GM12878 (cell line): ENCODE measurements around the gene PHACTR1. TPM values are rescaled to one million over a fixed set of nuclear protein-coding genes. Genes with fewer than 3 reads are reported as not detected.
A peak's percentile ranks its signal among the peaks of the same experiment; 100 is the strongest.
"Not testable (repeated sequence)": the region's sequence is repeated elsewhere in the genome, so short reads cannot be mapped to it uniquely, and the experiment has no call there.

Source experiments
- ATAC-seq: fragments of 200-7000 bp; cut with Tn5 transposase; 3 replicates; pipeline ENCODE4 v1.9.1; 2020; ENCODE audit warnings: mild to moderate bottlenecking, moderate library complexity
- BruUV-seq: library from RNA; stranded (reverse); fragments of 400-500 nt; replicated peaks from 2 replicates; lab custom pipeline; 2021; lab: Mats Ljungman, UMichigan
- CTCF ChIA-PET: fragments of 300-600 bp; sonication (Branson Sonifier 250); formaldehyde crosslinking; extraction: SDS; loops from one replicate; lab custom pipeline; 2021; ENCODE audit warnings: inconsistent platforms; lab: Yijun Ruan, JAX
- POLR2A ChIA-PET: fragments of 350-600 bp; formaldehyde crosslinking; extraction: SDS; loops from one replicate; lab custom pipeline; 2021; ENCODE audit warnings: inconsistent platforms; lab: Charles Lee
- RAD21 ChIA-PET: fragments of 300-600 bp; sonication (Branson Sonifier 250); formaldehyde crosslinking; loops from one replicate; lab custom pipeline; 2023; ENCODE audit warnings: antibody characterized with exemption; ENCODE audit not compliant: unreplicated experiment; lab: Charles Lee
- SMC1A ChIA-PET: fragments of 300-600 bp; sonication (Branson Sonifier 250); formaldehyde crosslinking; loops from one replicate; lab custom pipeline; 2023; ENCODE audit not compliant: unreplicated experiment, uncharacterized antibody; lab: Charles Lee
- DNase-seq: peaks from one replicate; pipeline ENCODE4 v3.0.0-alpha.2; 2011; ENCODE audit warnings: low read depth, low spot score
- FAIRE-seq: peaks from 3 replicates; lab custom pipeline; 2011; peaks lifted over from hg19 to GRCh38; lab: Jason Lieb, UNC
- H2AFZ ChIP-seq: 2 replicates; pipeline ENCODE4 v1.6.0; 2011; ENCODE audit warnings: low read depth, low read length, control low read depth; ENCODE audit not compliant: control insufficient read depth
- H3K27ac ChIP-seq: 2 replicates; pipeline ENCODE4 v1.5.1; 2011; ENCODE audit warnings: control low read depth; ENCODE audit not compliant: control insufficient read depth, insufficient read depth
- H3K27me3 ChIP-seq, 2 experiments: replicated peaks in 1 of 2; 2 replicates each; pipeline versions ENCODE4 v1.6.0 to v1.6.1; 2011; ENCODE audit warnings: low read length in 1 of 2; ENCODE audit not compliant: control insufficient read depth in 2 of 2, insufficient read depth in 2 of 2
- H3K36me3 ChIP-seq, 2 experiments: 2 replicates each; pipeline ENCODE4 v1.5.1; 2011; ENCODE audit warnings: low read length in 1 of 2; ENCODE audit not compliant: control insufficient read depth in 2 of 2, insufficient read depth in 2 of 2
- H3K4me1 ChIP-seq: 2 replicates; pipeline ENCODE4 v1.6.1; 2011; ENCODE audit warnings: mild to moderate bottlenecking, low read length, moderate library complexity, mixed read lengths; ENCODE audit not compliant: control insufficient read depth, insufficient read depth
- H3K4me2 ChIP-seq: 2 replicates; pipeline ENCODE4 v1.6.0; 2011; ENCODE audit warnings: control low read depth; ENCODE audit not compliant: control insufficient read depth, insufficient read depth
- H3K4me3 ChIP-seq: fragments of 200-600 bp; sonication (generic); 2 replicates; pipeline ENCODE4 v1.5.1; 2016
- H3K79me2 ChIP-seq: 2 replicates; pipeline ENCODE4 v1.6.0; 2011; ENCODE audit warnings: low read length; ENCODE audit not compliant: control insufficient read depth, insufficient read depth
- H3K9ac ChIP-seq: 2 replicates; pipeline ENCODE4 v1.8.0; 2011; ENCODE audit warnings: low read length, control low read depth, mixed read lengths; ENCODE audit not compliant: control insufficient read depth, insufficient read depth
- H3K9me3 ChIP-seq: replicated peaks from 3 replicates; pipeline ENCODE4 v1.5.1; 2011; ENCODE audit warnings: mild to moderate bottlenecking, low read length; ENCODE audit not compliant: control insufficient read depth, insufficient read depth
- H4K20me1 ChIP-seq: 2 replicates; pipeline ENCODE4 v1.6.0; 2011; ENCODE audit not compliant: control insufficient read depth, insufficient read depth
- BCLAF1 ChIP-seq: fragments of 450-650 bp; IDR thresholded peaks from 2 replicates; pipeline ENCODE4 v1.6.1; 2017; ENCODE audit warnings: antibody characterized with exemption, mild to moderate bottlenecking, moderate library complexity
- POLR2AphosphoS5 ChIP-seq: IDR thresholded peaks from 2 replicates; pipeline ENCODE4 v1.6.1; 2011; ENCODE audit warnings: mild to moderate bottlenecking, low read length, inconsistent platforms
- REST ChIP-seq: IDR thresholded peaks from 2 replicates; pipeline ENCODE4 v1.6.1; 2012; ENCODE audit warnings: mild to moderate bottlenecking, low read depth, low read length
- SIN3A ChIP-seq: IDR thresholded peaks from 2 replicates; pipeline ENCODE4 v1.6.1; 2012; ENCODE audit warnings: low read depth, low read length, improper control_type of control experiment
- WGBS: methylation state at CpG from one replicate; pipeline ENCODE4 v1.1.6; 2016; ENCODE audit warnings: low lambda C conversion rate; ENCODE audit not compliant: insufficient replicate concordance, insufficient coverage; ENCODE audit errors: missing lambda C conversion rate; 5-methylcytosine and 5-hydroxymethylcytosine counted together
- in situ Hi-C: fragments of 300-500 bp; cut with MboI; formaldehyde crosslinking; loops from 9 replicates; pipeline ENCODE4 v1.14.3; 2018; ENCODE audit warnings: mixed read lengths
- intact Hi-C: fragments of 100-400 bp; cut with micrococcal nuclease; formaldehyde crosslinking; loops from one replicate; pipeline ENCODE4 v1.14.2; 2022; ENCODE audit not compliant: unreplicated experiment
- polyA plus RNA-seq, 11 experiments: library from polyadenylated mRNA; depleted of rRNA in 4 of 11; unstranded in 6 of 11; stranded (reverse) in 5 of 11; fragments of >200 nt; fragmentation: Nextera tagmentation in 4 of 11; fragmentation: Illumina TruSeq in 1 of 11; extraction: Ambion mirVana in 4 of 11; extraction: Trizol in 1 of 11; gene quantifications; 1 replicate in 1 of 11; 2 replicates in 10 of 11; pipeline versions ENCODE4 v1.2.1 to v1.2.3, GENCODE V29; 2011 to 2016; ENCODE audit warnings: inconsistent platforms in 2 of 11, missing spikeins in 2 of 11, low read depth in 1 of 11
- total RNA-seq, 4 experiments: library from RNA; depleted of rRNA in 3 of 4; stranded (reverse); fragments of >200 nt in 3 of 4; fragmentation: Illumina TruSeq in 1 of 4; extraction: Trizol in 1 of 4; gene quantifications; 2 replicates each; pipeline versions ENCODE4 v1.2.1 to v1.2.3, GENCODE V29; 2013 to 2021
- TF ChIP-seq, protein P1 (sequence below), 3 experiments: IDR thresholded peaks in 2 of 3; conservative IDR thresholded peaks in 1 of 3; 2 replicates each; pipeline ENCODE4 v1.5.1; 2011; ENCODE audit warnings: low read depth in 3 of 3, low read length in 3 of 3, mild to moderate bottlenecking in 3 of 3, control low read depth in 2 of 3, moderate library complexity in 2 of 3, inconsistent platforms in 1 of 3, mixed read lengths in 1 of 3; ENCODE audit not compliant: control insufficient read depth in 2 of 3, insufficient read depth in 1 of 3; ENCODE audit errors: extremely low read depth in 1 of 3

PHACTR1 gene
- total and polyA plus RNA-seq, 10 of the 15 experiments (the other 5 are each of a cell fraction or from before 2014, with no cell fraction given) = 34.2 to 94.6 (median 62.3) TPM

GRCh38 chr6:13159822-13160221 is 443.3 kb downstream of the PHACTR1 start:
- POLR2A ChIA-PET, DNase-seq, H4K20me1 ChIP-seq, H2AFZ ChIP-seq, H3K79me2 ChIP-seq, RAD21 ChIA-PET, BruUV-seq, H3K9ac ChIP-seq, H3K27ac ChIP-seq, ATAC-seq, intact Hi-C loops, in situ Hi-C loops, H3K27me3 ChIP-seq, H3K9me3 ChIP-seq, H3K4me2 ChIP-seq, FAIRE-seq, H3K4me3 ChIP-seq, H3K36me3 ChIP-seq, H3K4me1 ChIP-seq: not testable (repeated sequence)
- SMC1A ChIA-PET = interaction anchor here (0.6 kb wide), 1 partner anchor 35 kb away, joined by 3 read pairs; no protein-coding TSS in a partner anchor
- 52% methylated on average over 5 of the region's 5 CpGs for WGBS
- CTCF ChIA-PET = interaction anchor here (1.2 kb wide), 1 partner anchor 13 kb away, joined by 4 read pairs; no protein-coding TSS in a partner anchor

DNA sequence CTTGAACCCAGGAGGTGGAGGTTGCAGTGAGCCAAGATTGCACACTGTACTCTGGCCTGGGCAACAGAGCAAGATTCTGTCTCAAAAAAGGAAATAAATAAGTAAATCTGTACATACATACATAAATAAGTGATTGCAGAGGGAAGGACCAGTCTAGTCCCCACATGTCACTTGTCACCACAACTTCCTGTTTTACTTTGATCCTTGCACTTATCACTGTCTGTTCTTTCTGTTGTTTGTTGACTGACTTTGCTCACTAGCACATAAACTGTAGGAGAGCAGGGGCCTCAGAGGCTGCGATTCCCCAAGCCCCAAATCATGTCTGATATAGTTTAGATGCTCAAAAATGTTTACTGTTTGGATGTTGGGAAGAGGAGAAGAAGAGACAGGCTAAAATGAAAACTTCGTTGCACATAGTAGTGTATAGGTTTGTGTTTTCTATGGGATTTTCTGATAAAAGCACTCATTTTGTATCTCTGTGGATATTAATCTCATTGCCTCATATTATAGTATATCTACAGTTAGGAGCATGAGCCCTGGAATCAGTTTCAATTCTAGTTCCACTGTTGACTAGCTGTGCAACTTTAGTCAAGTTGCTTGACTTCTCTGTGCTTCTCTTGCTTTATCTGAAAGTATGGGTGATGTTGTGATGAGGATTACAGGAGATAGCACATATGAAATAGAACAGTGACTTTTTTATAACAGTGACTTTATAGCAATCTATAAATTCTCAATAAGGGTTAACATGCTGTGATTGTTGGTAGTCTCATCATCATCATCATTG is 446.8 kb downstream of the PHACTR1 start:
- DNase-seq (no peak), ATAC-seq (peak; percentile 38; the same call in 1 of the 3 replicates), FAIRE-seq (no peak)
- SMC1A ChIA-PET = no interaction called here
- Histone ChIP-seq H3K4me1 (no peaks in the 10 kb centered on the region), H3K79me2 (no peaks in the 10 kb centered on the region), H3K9ac (no peak overlapping the region), H3K27me3 (no peaks in the 10 kb centered on the region; a peak in 1 of 4 replicates), H2AFZ (no peak overlapping the region), H3K4me2 (no peak overlapping the region), H3K4me3 (no peak overlapping the region), H3K27ac (no peak overlapping the region), H3K36me3 (no peaks in the 10 kb centered on the region), H3K9me3 (no peaks in the 10 kb centered on the region), H4K20me1 (no peaks in the 10 kb centered on the region)
- POLR2A ChIA-PET = no interaction called here
- in situ Hi-C loops = no loop called here
- no TSS peak for BruUV-seq
- RAD21 ChIA-PET = no interaction called here
- 39% methylated on average over 2 of the region's 2 CpGs for WGBS
- intact Hi-C loops = no loop called here
- CTCF ChIA-PET = no interaction called here
- TF ChIP-seq REST = no peak
- no peak for TF ChIP-seq BCLAF1
- no peak for TF ChIP-seq SIN3A
- no peak for TF ChIP-seq POLR2AphosphoS5
- TF ChIP-seq, protein P1, sequence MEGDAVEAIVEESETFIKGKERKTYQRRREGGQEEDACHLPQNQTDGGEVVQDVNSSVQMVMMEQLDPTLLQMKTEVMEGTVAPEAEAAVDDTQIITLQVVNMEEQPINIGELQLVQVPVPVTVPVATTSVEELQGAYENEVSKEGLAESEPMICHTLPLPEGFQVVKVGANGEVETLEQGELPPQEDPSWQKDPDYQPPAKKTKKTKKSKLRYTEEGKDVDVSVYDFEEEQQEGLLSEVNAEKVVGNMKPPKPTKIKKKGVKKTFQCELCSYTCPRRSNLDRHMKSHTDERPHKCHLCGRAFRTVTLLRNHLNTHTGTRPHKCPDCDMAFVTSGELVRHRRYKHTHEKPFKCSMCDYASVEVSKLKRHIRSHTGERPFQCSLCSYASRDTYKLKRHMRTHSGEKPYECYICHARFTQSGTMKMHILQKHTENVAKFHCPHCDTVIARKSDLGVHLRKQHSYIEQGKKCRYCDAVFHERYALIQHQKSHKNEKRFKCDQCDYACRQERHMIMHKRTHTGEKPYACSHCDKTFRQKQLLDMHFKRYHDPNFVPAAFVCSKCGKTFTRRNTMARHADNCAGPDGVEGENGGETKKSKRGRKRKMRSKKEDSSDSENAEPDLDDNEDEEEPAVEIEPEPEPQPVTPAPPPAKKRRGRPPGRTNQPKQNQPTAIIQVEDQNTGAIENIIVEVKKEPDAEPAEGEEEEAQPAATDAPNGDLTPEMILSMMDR (IDR thresholded peaks at IDR 0.05 in 2 of 3, conservative IDR thresholded peaks at IDR 0.05 in 1 of 3; ENCODE audit: control insufficient read depth in 2 of 3, extremely low read depth in 1 of 3, insufficient read depth in 1 of 3, low read depth in 3 of 3, low read length in 3 of 3) = no peak
